ENCODE measurements around the gene SNX22. TPM values are rescaled to one million over a fixed set of nuclear protein-coding genes. Genes with fewer than 3 reads are reported as not detected.

SNX22 gene
- total RNA-seq, 1 donor = 0.18 TPM

GRCh38 chr15:64163659-64164362 lies 12.3 kb downstream of the SNX22 start:
- H3K4me3 ChIP-seq (ENCODE audit: low read depth, low read length) = peak overlapping the region; percentile 64
- peak; percentile 24 for DNase-seq (ENCODE audit: low read depth)
- no peak for TF ChIP-seq CTCF (IDR thresholded peaks at IDR 0.05; ENCODE audit: insufficient read depth, low read length)

DNA sequence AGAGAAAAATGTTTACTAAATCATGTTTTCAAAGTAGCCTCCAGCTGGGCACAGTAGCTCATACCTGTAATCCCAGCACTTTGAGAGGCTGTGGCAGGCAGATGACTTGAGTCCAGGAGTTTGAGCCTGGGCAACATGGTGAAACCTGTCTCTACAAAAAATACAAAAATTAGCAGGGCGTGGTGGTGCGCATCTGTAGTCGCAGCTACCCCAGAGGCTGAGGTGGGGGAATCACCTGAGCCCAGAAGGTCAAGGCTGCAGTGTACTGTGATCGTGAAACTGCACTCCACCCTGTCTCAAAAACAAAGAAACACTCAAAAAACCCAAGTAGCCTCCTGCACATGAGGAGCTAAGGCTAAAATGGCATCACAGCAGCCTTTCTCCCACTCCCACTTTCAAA lies 12.9 kb downstream of the SNX22 start:
- DNase-seq (ENCODE audit: low read depth) = no peak
- H3K4me3 ChIP-seq (ENCODE audit: low read depth, low read length) = no peak overlapping the region
- TF ChIP-seq CTCF (IDR thresholded peaks at IDR 0.05; ENCODE audit: insufficient read depth, low read length) = no peak

GRCh38 chr15:64166102-64166890 lies 14.8 kb downstream of the SNX22 start:
- no peak overlapping the region for H3K4me3 ChIP-seq (ENCODE audit: low read depth, low read length)
- no peak for TF ChIP-seq CTCF (IDR thresholded peaks at IDR 0.05; ENCODE audit: insufficient read depth, low read length)
- peak; percentile 15 for DNase-seq (ENCODE audit: low read depth)

DNA sequence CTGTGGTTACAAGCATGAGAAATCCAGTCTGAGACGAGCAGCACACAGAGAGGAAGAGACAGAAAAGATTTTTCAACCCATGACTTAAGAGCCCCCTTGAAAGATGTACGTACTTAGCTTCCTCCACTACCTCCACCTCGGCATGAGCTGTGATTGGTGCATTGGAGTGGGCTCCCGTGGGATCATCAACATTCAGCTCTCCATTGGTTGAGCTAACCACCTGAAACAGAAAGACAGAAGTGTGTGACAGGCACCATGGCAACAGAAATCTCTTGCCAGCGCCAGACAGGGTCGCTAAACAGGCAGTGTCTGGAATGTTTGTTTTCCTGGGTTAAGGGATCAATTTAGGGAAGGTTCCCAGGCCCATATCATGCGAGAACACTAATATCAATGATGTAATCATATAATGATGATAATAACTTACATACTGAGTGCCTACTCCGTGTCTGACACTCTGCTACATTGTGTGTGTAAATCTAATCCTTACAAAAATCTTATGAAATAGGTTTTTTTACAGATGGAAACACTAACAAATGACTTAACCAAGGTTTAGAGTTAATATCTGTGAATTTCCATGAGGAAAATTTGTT lies 28.8 kb downstream of the SNX22 start:
- no peak overlapping the region for H3K4me3 ChIP-seq (ENCODE audit: low read depth, low read length)
- no peak for TF ChIP-seq CTCF (IDR thresholded peaks at IDR 0.05; ENCODE audit: insufficient read depth, low read length)
- no peak for DNase-seq (ENCODE audit: low read depth)

DNA sequence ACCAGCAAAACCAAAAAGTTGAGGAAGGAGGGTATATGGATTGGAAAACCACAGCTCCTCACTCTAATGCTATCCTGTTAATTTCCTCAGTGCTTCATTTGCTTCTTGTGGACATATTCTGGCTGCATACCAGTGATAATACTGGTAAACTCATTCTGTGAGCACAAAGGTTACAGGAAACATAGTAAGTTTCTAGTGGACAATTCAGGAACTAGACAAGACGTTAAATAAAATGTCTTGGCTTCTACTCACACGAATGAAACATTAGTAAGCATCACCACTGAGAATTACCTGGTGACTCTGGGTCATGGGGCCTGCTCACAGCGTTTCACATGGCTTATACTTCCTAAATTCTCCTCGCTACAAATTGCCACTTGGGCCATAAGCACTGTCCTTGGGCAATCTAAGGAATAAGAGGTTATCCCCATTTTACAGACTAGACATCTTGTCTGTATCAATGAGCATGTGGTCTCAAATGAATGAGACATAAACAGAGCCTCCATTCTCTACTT lies 31.4 kb downstream of the SNX22 start:
- H3K4me3 ChIP-seq (ENCODE audit: low read depth, low read length) = no peak overlapping the region
- no peak for TF ChIP-seq CTCF (IDR thresholded peaks at IDR 0.05; ENCODE audit: insufficient read depth, low read length)
- DNase-seq (ENCODE audit: low read depth) = no peak

DNA sequence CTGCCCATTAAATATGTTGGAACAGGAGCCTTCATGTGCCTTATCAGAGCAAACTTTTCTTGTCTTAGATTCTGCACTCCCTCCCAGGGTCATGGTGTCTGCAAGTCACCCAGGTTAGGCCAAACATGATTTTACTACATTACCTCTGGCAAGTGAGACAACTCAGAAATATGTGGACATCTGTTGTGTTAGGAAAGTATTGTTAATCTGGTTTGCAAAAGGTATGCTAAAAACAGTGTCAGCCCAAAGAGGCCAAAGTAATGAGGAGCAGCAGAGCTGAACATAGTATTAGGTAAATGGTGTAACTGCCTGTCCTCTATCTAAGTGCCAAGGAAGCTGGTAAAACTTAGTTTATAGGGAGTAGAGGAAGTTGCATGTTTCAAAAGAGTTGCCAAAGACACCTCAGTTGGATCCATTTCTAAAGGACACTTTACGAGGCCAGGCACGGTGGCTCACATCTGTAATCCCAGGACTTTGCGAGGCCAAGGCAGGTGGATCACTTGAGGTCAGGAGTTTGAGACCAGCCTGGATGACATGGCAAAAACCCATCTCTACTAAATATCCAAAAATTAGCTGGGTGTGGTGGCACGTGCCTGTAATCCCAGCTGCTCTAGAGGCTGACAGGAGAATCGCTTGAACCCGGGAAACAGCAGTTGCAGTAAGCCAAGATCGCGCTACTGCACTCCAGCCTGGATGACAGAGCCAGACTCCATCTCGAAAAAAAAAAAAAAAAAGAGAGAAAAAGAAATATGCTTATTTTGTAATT lies 33.8 kb downstream of the SNX22 start:
- TF ChIP-seq CTCF (IDR thresholded peaks at IDR 0.05; ENCODE audit: insufficient read depth, low read length) = no peak
- DNase-seq (ENCODE audit: low read depth) = no peak
- H3K4me3 ChIP-seq (ENCODE audit: low read depth, low read length) = no peak overlapping the region
